Colonic mucosa (tissue), 4 donors: ENCODE measurements around the gene SLC29A3. TPM values are rescaled to one million over a fixed set of nuclear protein-coding genes. Genes with fewer than 3 reads are reported as not detected.

Experiments used
- DNase-seq: peaks from one replicate; pipeline ENCODE4 v3.0.0-alpha.2; 2020
- H3K27ac ChIP-seq: fragments of 200-600 bp; one replicate; pipeline ENCODE4 v1.8.0; 2021
- H3K27me3 ChIP-seq: fragments of 200-600 bp; one replicate; pipeline ENCODE4 v1.8.0; 2021
- H3K36me3 ChIP-seq: fragments of 200-600 bp; one replicate; pipeline ENCODE4 v1.8.0; 2021
- H3K4me1 ChIP-seq: fragments of 200-600 bp; one replicate; pipeline ENCODE4 v1.8.0; 2021; ENCODE audit warnings: mild to moderate bottlenecking
- H3K4me3 ChIP-seq: fragments of 200-600 bp; one replicate; pipeline ENCODE4 v1.8.0; 2021
- H3K9ac ChIP-seq, 2 donors: one replicate each; pipeline ENCODE4 v1.7.0; 2013; ENCODE audit warnings: control low read depth in 2 of 2, low read depth in 2 of 2, low read length in 2 of 2
- H3K9me3 ChIP-seq: fragments of 200-600 bp; one replicate; pipeline ENCODE4 v1.8.0; 2021
- intact Hi-C: fragments of 100-400 bp; cut with DNase I; formaldehyde crosslinking; loops from one replicate; pipeline ENCODE4 v1.14.1; 2022
- total RNA-seq, 2 donors: library from RNA; stranded (reverse); fragmentation: NEBNext Ultra II Directional in 1 of 2; extraction: Animal tissue kit (Norgen Biotek cat#: 25700) in 1 of 2; gene quantifications; one replicate each; pipeline ENCODE4 v1.2.1, GENCODE V29; 2021
- TF ChIP-seq, protein P1 (sequence below): fragments of 200-600 bp; IDR thresholded peaks from one replicate; pipeline ENCODE4 v1.8.0; 2022; ENCODE audit warnings: antibody characterized with exemption, mild to moderate bottlenecking
- donor health status: healthy.
- donor health status: DM: no; HTN: no; CAD: no.
- donor health status: DM: no; HTN: no; CAD: no.

The SLC29A3 gene
- total RNA-seq, 2 donors from 2014 or later, result 3.8 to 6.5 TPM

DNA sequence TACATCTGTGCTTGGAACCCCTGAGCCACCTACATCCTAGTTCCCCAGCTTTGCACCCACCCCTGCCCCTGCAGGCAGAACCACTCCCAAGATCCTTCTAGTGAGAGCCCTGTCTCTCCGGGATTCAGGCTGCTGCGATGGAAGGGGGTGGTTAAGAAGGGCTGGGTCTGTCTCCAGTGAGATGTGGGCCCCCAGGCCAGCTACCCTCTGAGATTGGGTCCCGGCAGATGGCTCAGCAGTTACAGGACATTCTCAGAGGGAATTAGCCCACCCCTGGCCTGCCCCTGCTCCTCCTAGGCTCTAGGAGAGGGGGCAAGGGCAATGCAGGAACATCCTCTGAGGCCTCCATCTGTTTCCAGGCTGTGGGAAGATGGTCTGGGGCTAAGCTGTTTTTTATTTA lies 27.7 kb downstream of the SLC29A3 start:
- H3K4me1 ChIP-seq, result peaks cover 20% of the 10 kb centered on the region
- no peaks in the 10 kb centered on the region for H3K36me3 ChIP-seq

DNA sequence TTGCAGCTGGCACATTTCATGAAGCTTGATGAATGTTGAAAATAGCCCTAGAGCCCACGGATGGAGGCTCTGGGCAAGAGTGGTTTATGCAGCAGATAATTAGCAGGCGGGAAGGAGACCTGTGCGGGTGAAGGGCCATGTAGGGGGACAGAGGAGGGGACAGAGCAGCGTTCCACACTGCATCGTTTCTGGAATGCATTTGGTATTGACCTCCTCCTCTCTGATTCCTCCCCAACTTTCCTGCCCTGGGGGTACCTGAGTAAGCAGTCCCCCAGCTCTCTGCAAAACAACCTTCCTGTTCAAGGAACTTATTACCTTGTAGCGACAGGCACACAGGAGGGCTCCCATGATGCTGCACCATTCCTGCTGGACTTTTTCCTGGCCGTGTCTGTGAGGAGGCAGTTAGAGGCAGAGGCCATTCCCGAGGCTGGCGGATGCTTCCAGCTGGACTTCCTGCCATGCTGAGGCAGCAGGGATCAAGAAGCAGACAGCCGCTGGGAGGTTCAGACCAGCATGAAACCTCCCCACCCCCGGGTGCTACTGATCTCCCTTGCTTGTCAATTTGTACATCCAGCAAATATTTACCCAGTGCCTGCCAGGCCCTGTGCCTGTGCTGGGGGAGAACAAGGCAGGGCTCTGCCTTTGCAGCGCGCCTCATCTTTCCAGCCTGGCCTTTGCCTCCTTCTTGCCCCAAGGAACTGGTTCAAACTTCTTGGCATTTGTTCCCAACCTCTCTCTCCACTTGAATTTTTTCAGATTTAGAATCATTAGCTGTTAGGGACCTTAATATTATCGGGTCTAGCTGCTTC lies 28.7 kb downstream of the SLC29A3 start:
- intact Hi-C loops, result no loop called here
- Histone ChIP-seq H3K4me3 (no peak overlapping the region), H3K9me3 (no peaks in the 10 kb centered on the region), H3K36me3 (no peaks in the 10 kb centered on the region), H3K27ac (no peak overlapping the region), H3K4me1 (peaks cover 17% of the 10 kb centered on the region), H3K9ac (no peak overlapping the region), H3K27me3 (no peaks in the 10 kb centered on the region)
- TF ChIP-seq, protein P1, sequence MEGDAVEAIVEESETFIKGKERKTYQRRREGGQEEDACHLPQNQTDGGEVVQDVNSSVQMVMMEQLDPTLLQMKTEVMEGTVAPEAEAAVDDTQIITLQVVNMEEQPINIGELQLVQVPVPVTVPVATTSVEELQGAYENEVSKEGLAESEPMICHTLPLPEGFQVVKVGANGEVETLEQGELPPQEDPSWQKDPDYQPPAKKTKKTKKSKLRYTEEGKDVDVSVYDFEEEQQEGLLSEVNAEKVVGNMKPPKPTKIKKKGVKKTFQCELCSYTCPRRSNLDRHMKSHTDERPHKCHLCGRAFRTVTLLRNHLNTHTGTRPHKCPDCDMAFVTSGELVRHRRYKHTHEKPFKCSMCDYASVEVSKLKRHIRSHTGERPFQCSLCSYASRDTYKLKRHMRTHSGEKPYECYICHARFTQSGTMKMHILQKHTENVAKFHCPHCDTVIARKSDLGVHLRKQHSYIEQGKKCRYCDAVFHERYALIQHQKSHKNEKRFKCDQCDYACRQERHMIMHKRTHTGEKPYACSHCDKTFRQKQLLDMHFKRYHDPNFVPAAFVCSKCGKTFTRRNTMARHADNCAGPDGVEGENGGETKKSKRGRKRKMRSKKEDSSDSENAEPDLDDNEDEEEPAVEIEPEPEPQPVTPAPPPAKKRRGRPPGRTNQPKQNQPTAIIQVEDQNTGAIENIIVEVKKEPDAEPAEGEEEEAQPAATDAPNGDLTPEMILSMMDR, result no peak
- peak; percentile 71 for DNase-seq

More for the DNA sequence above, 27.7 kb downstream of the SLC29A3 start:
- H3K27ac ChIP-seq, result no peak overlapping the region
- H3K4me3 ChIP-seq, result no peak overlapping the region
- no peak overlapping the region for H3K9ac ChIP-seq
- TF ChIP-seq, protein P1, result no peak
- intact Hi-C loops, result no loop called here
- no peak for DNase-seq
- H3K9me3 ChIP-seq, result no peaks in the 10 kb centered on the region
- H3K27me3 ChIP-seq, result no peaks in the 10 kb centered on the region

- TF ChIP-seq, protein P1, result no peak
- no peak for DNase-seq
- Histone ChIP-seq H3K36me3 (no peaks in the 10 kb centered on the region), H3K4me3 (no peak overlapping the region), H3K9ac (no peak overlapping the region), H3K27me3 (no peaks in the 10 kb centered on the region), H3K4me1 (peaks cover 8% of the 10 kb centered on the region), H3K9me3 (no peaks in the 10 kb centered on the region), H3K27ac (no peak overlapping the region)
- intact Hi-C loops, result no loop called here
These were observed 29.8 kb downstream of the SLC29A3 start for GRCh38 chr10:71348850-71349249.

DNA sequence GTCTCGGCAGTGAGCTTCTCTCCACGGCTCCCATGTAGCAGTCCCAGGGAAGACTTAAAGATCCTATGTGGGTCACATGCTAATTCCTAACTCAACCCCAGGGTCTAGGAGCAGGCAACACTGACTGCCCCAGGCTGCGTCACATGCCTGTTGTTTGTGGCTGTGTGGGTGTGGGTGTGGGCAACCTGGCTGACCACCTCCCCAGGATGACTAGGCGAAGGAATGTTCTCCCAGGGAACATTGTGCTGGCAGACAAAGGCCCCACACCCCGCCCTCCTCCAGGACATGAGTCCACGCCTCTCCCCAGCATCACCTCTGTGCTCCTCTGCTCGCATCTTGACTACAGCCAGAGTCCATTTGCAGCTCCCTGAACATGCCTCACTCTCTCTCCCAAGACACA lies 30.3 kb downstream of the SLC29A3 start:
- Histone ChIP-seq H3K4me3 (no peak overlapping the region), H3K9ac (no peak overlapping the region), H3K4me1 (peaks cover 8% of the 10 kb centered on the region), H3K36me3 (no peaks in the 10 kb centered on the region), H3K27ac (no peak overlapping the region), H3K27me3 (no peaks in the 10 kb centered on the region), H3K9me3 (no peaks in the 10 kb centered on the region)
- TF ChIP-seq, protein P1, result no peak
- intact Hi-C loops, result no loop called here
- no peak for DNase-seq

GRCh38 chr10:71351087-71351486 lies 32.0 kb downstream of the SLC29A3 start:
- no peak for DNase-seq
- H3K27ac ChIP-seq, result no peak overlapping the region
- H3K4me3 ChIP-seq, result no peak overlapping the region
- H3K9me3 ChIP-seq, result no peaks in the 10 kb centered on the region
- TF ChIP-seq, protein P1, result no peak
- no peak overlapping the region for H3K9ac ChIP-seq
- H3K4me1 ChIP-seq, result peaks cover 8% of the 10 kb centered on the region
- intact Hi-C loops, result no loop called here
- H3K36me3 ChIP-seq, result no peaks in the 10 kb centered on the region
- H3K27me3 ChIP-seq, result no peaks in the 10 kb centered on the region
